Measurements from ENCODE around the gene PPM1N. TPM values are rescaled to one million over a fixed set of nuclear protein-coding genes. Genes with fewer than 3 reads are reported as not detected.

Gene PPM1N
- total RNA-seq, 2 experiments from 2014 or later: 3.3 to 3.5 TPM

DNA sequence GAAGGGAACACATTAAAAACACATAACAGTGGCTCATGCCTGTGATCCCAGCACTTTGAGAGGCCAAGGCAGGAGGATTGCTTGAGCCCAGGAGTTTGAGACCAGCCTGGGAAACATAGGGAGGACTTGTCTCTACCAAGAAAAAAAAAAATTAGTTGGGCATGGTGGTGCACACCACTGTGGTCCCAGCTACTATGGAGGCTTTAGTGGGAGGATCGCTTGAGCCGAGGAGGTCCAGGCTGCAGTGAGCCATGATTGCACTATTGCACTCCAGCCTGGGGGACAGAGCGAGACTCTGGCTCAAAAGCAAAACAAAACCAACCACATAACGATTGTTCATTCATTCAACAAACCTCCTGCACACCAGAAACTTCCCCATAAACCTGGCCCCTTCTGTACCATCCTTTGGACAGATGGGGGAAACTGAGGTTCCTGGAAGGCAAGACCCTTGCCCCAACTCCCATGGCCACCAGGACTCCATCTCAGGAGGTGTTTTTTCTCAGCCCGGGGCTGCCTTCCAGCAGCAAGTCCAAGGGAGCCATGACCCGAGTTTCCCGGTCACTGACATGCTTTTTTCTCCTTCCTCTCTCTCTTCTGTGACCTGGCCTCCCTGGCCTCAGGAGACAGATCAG, 26.2 kb upstream of the PPM1N start:
- intact Hi-C loops (cut with DNase I, micrococcal nuclease): no loop called here
- H3K36me3 Mint-ChIP-seq (ENCODE audit: low read depth): peaks cover 30% of the 10 kb centered on the region
- DNase-seq (peak in 2 of 14 experiments; percentile 46 to 47), ATAC-seq (ENCODE audit: poor library complexity) (no peak)
- peak overlapping the region; percentile 79 for H3K4me3 Mint-ChIP-seq
- peaks cover 4 to 6% of the 10 kb centered on the region in 2 experiments for H3K27me3 ChIP-seq (ENCODE audit: control insufficient read depth in 1 of 2, insufficient read depth in 2 of 2, low read length in 2 of 2)
- peak overlapping the region; percentile 80 for H3K27ac Mint-ChIP-seq
- H3K27ac ChIP-seq (ENCODE audit: low read depth in 1 of 2, low read length in 2 of 2): no peak overlapping the region
- TF ChIP-seq, protein P1, sequence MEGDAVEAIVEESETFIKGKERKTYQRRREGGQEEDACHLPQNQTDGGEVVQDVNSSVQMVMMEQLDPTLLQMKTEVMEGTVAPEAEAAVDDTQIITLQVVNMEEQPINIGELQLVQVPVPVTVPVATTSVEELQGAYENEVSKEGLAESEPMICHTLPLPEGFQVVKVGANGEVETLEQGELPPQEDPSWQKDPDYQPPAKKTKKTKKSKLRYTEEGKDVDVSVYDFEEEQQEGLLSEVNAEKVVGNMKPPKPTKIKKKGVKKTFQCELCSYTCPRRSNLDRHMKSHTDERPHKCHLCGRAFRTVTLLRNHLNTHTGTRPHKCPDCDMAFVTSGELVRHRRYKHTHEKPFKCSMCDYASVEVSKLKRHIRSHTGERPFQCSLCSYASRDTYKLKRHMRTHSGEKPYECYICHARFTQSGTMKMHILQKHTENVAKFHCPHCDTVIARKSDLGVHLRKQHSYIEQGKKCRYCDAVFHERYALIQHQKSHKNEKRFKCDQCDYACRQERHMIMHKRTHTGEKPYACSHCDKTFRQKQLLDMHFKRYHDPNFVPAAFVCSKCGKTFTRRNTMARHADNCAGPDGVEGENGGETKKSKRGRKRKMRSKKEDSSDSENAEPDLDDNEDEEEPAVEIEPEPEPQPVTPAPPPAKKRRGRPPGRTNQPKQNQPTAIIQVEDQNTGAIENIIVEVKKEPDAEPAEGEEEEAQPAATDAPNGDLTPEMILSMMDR (IDR thresholded peaks at IDR 0.05): no peak
- peaks cover 48% of the 10 kb centered on the region for H3K4me1 ChIP-seq (ENCODE audit: insufficient read depth, low read length)
- no peaks in the 10 kb centered on the region for H3K9me3 Mint-ChIP-seq
- no peaks in the 10 kb centered on the region for H3K9me3 ChIP-seq (ENCODE audit: control insufficient read depth in 1 of 2, insufficient read depth in 1 of 2, low read length in 2 of 2)
- peaks cover 44% of the 10 kb centered on the region for H3K4me1 Mint-ChIP-seq (ENCODE audit: low read depth)
- H3K36me3 ChIP-seq (ENCODE audit: insufficient read depth, low read length): peaks cover 37% of the 10 kb centered on the region
- CTCF ChIA-PET: interaction anchor here (7.1 kb wide), 1 partner anchor 33 kb away, joined by 128 read pairs; no protein-coding TSS in a partner anchor
- no peak overlapping the region for H3K4me3 ChIP-seq (ENCODE audit: low read length)
- POLR2A ChIA-PET: interaction anchor here (0.8 kb wide), 1 partner anchor 32 kb away, joined by 3 read pairs; no protein-coding TSS in a partner anchor
- H3K27me3 Mint-ChIP-seq: peaks cover 36% of the 10 kb centered on the region

- DNase-seq (peak in 3 of 14 experiments; percentile 54 to 75 (median 55)), ATAC-seq (ENCODE audit: poor library complexity) (no peak)
- CTCF ChIA-PET: interaction anchor here (7.1 to 9.5 kb wide), 2 partner anchors 33 to 34 kb away, joined by 128 to 365 read pairs; no protein-coding TSS in a partner anchor
- H3K36me3 Mint-ChIP-seq (ENCODE audit: low read depth): peaks cover 26% of the 10 kb centered on the region
- peaks cover 36% of the 10 kb centered on the region for H3K27me3 Mint-ChIP-seq
- no peaks in the 10 kb centered on the region for H3K9me3 Mint-ChIP-seq
- peak overlapping the region; percentile 79 for H3K4me3 Mint-ChIP-seq
- TF ChIP-seq, protein P1 (IDR thresholded peaks at IDR 0.05): no peak
- H3K4me1 ChIP-seq (ENCODE audit: insufficient read depth, low read length): peaks cover 51% of the 10 kb centered on the region
- no peaks in the 10 kb centered on the region for H3K9me3 ChIP-seq (ENCODE audit: control insufficient read depth in 1 of 2, insufficient read depth in 1 of 2, low read length in 2 of 2)
- no peak overlapping the region for H3K27ac ChIP-seq (ENCODE audit: low read depth in 1 of 2, low read length in 2 of 2)
- intact Hi-C loops (cut with DNase I, micrococcal nuclease): no loop called here
- H3K27ac Mint-ChIP-seq: peak overlapping the region; percentile 80
- peaks cover 46% of the 10 kb centered on the region for H3K4me1 Mint-ChIP-seq (ENCODE audit: low read depth)
- no peak overlapping the region for H3K4me3 ChIP-seq (ENCODE audit: low read length)
- peaks cover 37% of the 10 kb centered on the region for H3K36me3 ChIP-seq (ENCODE audit: insufficient read depth, low read length)
- H3K27me3 ChIP-seq (ENCODE audit: control insufficient read depth in 1 of 2, insufficient read depth in 2 of 2, low read length in 2 of 2): peaks cover 4 to 6% of the 10 kb centered on the region in 2 experiments
- POLR2A ChIA-PET: no interaction called here
Measured at GRCh38 chr19:45472563-45473366, 25.5 kb upstream of the PPM1N start.

GRCh38 chr19:45473367-45473681, 24.9 kb upstream of the PPM1N start:
- TF ChIP-seq, protein P1 (IDR thresholded peaks at IDR 0.05): no peak
- DNase-seq: peak in 1 of 14 experiments; percentile 50
- Histone ChIP-seq H3K9me3 (ENCODE audit: control insufficient read depth in 1 of 2, insufficient read depth in 1 of 2, low read length in 2 of 2) (no peaks in the 10 kb centered on the region), H3K4me3 (ENCODE audit: low read length) (no peak overlapping the region), H3K27me3 (ENCODE audit: control insufficient read depth in 1 of 2, insufficient read depth in 2 of 2, low read length in 2 of 2) (peaks cover 4 to 6% of the 10 kb centered on the region in 2 experiments), H3K36me3 (ENCODE audit: insufficient read depth, low read length) (peaks cover 37% of the 10 kb centered on the region), H3K27ac (ENCODE audit: low read depth in 1 of 2, low read length in 2 of 2) (no peak overlapping the region), H3K4me1 (ENCODE audit: insufficient read depth, low read length) (peaks cover 56% of the 10 kb centered on the region)
- H3K27me3 Mint-ChIP-seq: peaks cover 36% of the 10 kb centered on the region
- H3K27ac Mint-ChIP-seq: peak overlapping the region; percentile 80
- intact Hi-C loops (cut with DNase I, micrococcal nuclease): no loop called here
- peaks cover 24% of the 10 kb centered on the region for H3K36me3 Mint-ChIP-seq (ENCODE audit: low read depth)
- H3K4me3 Mint-ChIP-seq: peak overlapping the region; percentile 39
- H3K4me1 Mint-ChIP-seq (ENCODE audit: low read depth): peaks cover 46% of the 10 kb centered on the region
- no peaks in the 10 kb centered on the region for H3K9me3 Mint-ChIP-seq
- no peak for ATAC-seq (ENCODE audit: poor library complexity)
- ChIA-PET POLR2A (no interaction called here), CTCF (interaction anchor here (9.5 kb wide), 1 partner anchor 35 kb away, joined by 365 read pairs; no protein-coding TSS in a partner anchor)
